HG03520 (cell line): ENCODE measurements around the gene KHNYN.

ENCODE experiments used
- ATAC-seq: cut with Tn5 transposase; IDR thresholded peaks from one replicate; pipeline ENCODE4 v1.9.1; 2021; ENCODE audit warnings: mild to moderate bottlenecking, moderate library complexity; ENCODE audit not compliant: unreplicated experiment

Gene KHNYN

DNA sequence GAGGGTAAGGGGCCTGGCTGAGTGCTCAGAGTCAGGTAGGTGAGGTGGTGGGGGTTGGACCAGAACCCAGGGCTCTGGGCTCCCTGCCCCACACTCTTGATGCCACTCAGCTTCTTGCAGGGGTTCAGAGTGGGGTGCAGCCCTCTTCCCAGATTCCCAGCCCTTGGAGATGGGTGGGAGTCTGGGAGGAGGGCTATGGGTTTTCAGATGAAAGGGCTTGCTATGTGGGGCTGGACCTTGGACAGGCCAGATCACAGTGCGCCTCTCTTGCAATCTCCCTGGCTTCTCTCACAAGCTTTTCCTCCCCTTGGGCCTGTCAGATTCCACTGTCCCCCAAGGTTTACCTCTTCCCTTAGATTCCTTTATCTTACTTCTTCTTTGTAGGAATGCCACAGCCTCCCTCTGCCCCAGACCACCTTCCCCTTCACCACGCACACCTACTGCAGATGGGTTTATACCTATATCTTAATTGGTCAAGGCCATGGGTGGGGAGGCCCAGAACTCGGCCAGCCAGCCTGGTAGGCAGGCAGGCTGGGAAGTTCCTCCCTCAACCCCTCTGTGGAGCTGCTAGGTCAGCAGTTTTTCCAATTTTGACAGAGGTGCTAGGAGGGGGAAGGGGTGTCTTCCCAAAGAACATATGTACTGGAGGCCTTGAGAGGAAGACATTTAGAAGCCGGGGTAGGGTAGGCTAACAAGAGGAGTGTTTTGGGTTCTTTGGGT, 29.6 kb upstream of the KHNYN start:
- ATAC-seq: no peak

- ATAC-seq: no peak
Observed at GRCh38 chr14:24401810-24402702, 27.7 kb upstream of the KHNYN start.

GRCh38 chr14:24403294-24403998, 26.3 kb upstream of the KHNYN start:
- no peak for ATAC-seq

DNA sequence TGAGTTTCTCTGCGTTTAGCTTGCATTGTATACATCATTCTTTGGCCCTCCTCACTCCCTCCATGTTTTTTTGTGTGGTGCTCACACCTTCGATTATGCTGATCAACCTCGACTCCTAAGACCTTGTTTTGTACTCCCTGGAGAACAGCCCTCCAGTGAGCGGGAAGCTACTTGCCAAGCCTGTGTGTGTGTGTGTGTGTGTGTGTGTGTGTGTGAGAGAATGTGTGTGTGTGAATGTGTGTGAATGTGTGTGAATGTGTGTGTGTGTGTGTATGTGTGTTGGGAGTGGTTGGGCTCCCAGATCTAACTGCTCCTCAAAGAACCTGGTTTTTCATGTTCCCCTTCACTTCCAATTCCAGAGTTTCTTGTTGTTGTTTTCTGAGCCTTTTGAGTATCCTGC, 24.9 kb upstream of the KHNYN start:
- ATAC-seq: no peak

DNA sequence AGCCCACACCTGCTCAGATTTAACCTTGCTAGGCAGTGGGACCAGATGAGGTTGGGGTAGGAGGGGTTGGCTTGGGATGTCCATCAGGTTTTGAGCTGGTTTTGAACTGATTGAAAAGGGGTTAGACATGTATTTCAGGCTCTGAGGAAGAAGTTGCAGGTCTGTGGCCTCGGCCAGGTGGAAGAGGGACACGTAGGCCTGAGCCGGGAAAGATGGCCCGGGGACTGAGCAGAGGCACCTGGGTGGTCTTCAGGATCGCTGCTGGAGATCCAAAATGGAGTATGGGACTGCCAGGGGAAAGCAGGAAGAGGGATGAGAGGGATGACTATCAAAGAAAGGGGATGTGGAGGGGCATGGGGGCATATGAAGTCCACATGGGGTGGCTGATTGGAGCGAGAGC, 23.3 kb upstream of the KHNYN start:
- no peak for ATAC-seq

- ATAC-seq: no peak
Observed at GRCh38 chr14:24407608-24408325, 22.0 kb upstream of the KHNYN start.

DNA sequence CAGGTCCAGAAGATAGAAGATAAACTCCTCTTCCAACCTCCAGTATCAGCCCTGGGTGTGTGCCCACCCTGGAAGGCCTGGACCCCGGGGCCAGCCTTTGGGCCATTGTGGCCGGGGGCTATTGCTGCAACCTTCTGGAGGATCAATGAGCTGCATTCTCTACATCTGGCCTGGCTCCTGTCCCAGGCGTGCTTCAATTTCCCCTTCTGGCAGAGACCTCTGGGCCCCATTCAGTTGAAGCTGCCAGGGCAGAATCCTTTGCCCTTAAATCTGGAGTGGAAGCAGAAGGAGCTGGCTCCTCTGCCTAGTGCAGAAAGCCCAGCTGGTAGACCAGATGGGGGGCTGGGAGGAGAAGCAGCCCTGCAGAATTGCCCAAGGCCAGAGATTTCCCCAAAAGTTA, 21.0 kb upstream of the KHNYN start:
- ATAC-seq: no peak

DNA sequence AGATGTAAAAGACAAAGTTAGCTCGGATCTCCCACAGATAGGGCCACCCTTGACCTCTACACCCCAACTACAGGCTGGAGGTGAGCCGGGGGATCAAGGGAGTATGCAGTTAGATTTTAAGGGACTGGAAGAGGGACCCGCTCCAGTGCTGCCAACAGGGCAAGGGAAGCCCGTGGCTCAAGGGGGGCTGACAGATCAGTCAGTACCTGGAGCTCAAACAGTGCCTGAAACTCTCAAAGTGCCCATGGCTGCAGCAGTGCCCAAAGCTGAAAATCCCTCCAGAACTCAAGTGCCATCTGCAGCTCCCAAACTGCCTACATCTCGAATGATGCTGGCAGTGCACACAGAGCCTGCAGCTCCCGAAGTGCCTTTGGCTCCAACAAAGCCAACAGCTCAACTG, 20.6 kb upstream of the KHNYN start:
- no peak for ATAC-seq

GRCh38 chr14:24409956-24410355, 19.8 kb upstream of the KHNYN start:
- no peak for ATAC-seq

GRCh38 chr14:24411443-24412389, 18.0 kb upstream of the KHNYN start:
- ATAC-seq: no peak

- ATAC-seq: no peak
Observed at GRCh38 chr14:24414077-24414476, 15.7 kb upstream of the KHNYN start.

DNA sequence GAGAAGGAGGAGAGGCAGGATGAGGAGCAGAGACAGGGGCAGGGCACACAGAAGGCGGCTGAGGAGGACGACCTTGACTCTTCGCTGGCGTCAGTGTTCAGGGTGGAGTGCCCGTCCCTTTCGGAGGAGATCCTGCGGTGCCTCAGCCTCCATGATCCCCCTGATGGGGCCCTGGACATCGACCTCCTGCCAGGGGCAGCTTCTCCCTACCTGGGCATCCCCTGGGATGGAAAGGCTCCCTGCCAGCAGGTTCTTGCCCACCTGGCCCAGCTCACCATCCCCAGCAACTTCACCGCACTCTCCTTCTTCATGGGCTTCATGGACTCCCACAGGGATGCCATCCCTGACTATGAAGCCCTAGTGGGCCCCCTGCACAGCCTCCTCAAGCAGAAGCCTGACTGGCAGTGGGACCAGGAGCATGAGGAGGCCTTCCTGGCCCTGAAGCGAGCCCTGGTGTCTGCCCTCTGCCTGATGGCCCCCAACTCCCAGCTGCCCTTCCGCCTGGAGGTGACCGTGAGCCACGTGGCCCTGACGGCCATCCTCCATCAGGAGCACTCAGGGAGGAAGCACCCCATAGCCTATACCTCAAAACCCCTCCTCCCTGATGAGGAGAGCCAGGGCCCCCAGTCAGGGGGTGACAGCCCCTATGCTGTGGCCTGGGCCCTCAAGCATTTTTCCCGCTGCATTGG, 14.9 kb upstream of the KHNYN start:
- no peak for ATAC-seq

DNA sequence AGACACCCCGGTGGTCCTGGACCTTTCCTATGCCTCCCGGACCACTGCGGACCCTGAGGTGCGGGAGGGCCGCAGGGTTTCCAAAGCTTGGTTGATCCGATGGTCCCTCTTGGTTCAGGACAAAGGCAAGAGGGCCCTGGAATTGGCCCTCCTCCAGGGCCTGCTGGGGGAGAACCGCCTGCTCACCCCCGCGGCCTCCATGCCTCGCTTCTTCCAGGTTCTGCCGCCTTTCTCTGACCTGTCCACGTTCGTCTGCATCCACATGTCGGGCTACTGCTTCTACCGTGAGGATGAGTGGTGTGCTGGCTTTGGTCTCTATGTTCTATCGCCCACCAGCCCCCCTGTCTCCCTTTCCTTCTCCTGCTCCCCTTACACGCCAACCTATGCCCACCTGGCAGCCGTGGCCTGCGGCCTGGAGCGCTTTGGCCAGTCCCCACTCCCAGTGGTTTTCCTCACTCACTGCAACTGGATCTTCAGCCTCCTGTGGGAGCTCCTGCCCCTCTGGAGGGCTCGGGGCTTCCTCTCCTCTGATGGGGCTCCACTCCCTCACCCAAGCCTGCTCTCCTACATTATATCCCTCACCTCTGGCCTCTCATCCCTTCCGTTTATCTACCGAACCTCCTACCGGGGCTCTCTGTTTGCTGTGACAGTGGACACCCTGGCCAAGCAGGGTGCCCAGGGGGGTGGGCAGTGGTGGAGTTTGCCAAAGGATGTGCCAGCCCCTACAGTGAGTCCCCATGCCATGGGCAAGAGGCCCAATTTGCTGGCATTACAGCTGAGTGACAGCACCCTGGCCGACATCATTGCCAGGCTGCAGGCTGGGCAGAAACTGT, 14.1 kb upstream of the KHNYN start:
- ATAC-seq: no peak

DNA sequence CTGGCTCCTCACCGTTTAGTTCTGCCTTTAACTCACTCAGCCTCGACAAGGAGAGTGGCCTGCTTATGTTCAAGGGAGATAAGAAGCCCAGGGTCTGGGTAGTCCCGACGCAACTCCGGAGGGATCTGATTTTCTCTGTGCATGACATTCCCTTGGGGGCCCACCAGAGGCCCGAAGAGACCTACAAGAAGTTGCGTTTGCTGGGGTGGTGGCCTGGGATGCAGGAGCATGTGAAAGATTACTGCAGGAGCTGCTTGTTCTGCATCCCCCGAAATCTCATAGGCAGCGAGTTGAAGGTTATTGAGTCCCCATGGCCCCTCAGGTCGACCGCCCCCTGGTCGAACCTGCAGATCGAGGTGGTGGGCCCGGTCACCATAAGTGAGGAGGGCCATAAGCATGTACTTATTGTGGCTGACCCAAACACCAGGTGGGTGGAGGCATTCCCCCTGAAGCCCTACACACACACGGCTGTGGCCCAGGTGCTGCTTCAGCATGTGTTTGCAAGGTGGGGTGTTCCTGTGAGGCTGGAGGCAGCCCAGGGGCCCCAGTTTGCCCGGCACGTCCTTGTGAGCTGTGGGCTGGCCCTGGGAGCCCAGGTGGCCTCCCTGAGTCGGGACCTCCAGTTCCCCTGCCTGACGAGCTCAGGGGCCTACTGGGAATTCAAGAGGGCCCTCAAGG, 13.4 kb upstream of the KHNYN start:
- no peak for ATAC-seq

GRCh38 chr14:24416932-24417619, 12.7 kb upstream of the KHNYN start:
- no peak for ATAC-seq

DNA sequence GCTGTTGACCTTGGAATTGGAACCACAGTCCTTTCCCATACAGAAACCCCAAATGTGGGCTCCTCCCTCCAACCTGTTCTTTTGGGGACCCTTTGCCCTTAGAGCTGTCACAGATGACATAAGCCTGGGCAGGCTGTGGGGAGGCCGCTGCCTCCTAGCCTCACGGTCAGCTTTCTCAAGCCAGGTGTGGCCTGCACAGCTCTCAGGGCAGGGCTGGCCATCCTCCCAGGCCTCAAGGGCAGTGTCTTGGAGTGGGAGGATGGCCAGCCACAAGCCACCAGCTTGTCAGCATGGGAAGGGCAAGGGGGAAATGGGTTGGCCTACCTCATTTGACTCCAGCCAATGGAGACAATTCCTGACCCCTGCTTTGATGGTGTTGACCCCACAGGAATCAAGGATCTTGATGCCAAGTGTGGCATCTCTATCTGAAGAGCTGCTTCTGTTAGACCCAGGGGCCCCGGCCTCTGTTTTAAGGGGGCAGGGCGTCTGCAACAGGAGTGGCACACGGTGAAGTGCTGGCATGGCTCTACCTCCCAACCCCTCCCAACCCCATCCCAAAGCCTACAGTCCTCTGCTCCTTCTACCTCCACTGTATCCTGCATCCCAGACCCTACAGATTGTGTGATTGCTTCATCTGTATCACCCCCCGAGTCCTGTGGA, 11.8 kb upstream of the KHNYN start:
- ATAC-seq: no peak

GRCh38 chr14:24418492-24418873, 11.3 kb upstream of the KHNYN start:
- no peak for ATAC-seq
